H1 (cell line): ENCODE data around the gene NOXO1. TPM values are rescaled to one million over a fixed set of nuclear protein-coding genes. Genes with fewer than 3 reads are reported as not detected.
A peak's percentile ranks its signal among the peaks of the same experiment; 100 is the strongest.

Experiments used
- CTCF ChIA-PET: fragments of 300-600 bp; sonication (Branson Sonifier 250); formaldehyde crosslinking; loops from one replicate; lab custom pipeline; 2021; ENCODE audit not compliant: partially characterized antibody; lab: Charles Lee
- POLR2A ChIA-PET: fragments of 300-600 bp; sonication (Branson Sonifier 250); formaldehyde crosslinking; loops from one replicate; lab custom pipeline; 2021; ENCODE audit warnings: inconsistent platforms; ENCODE audit not compliant: partially characterized antibody; lab: Charles Lee
- DNase-seq, 2 experiments: peaks; one replicate each; pipeline versions ENCODE4 v3.0.0 to v3.0.0-alpha.2; 2010 to 2022; ENCODE audit warnings: low spot score in 2 of 2, low read depth in 1 of 2, mixed read lengths in 1 of 2
- FAIRE-seq: peaks from 2 replicates; lab custom pipeline; 2011; peaks lifted over from hg19 to GRCh38; lab: Jason Lieb, UNC
- H2AFZ ChIP-seq: 2 replicates; pipeline ENCODE4 v1.8.1; 2012; ENCODE audit warnings: low read length, inconsistent platforms
- H2AK5ac ChIP-seq: 2 replicates; pipeline ENCODE4 v1.6.1; 2013; ENCODE audit warnings: low read depth, low read length
- H2BK120ac ChIP-seq: replicated peaks from 2 replicates; pipeline ENCODE3; 2013; ENCODE audit warnings: low read depth, low read length, inconsistent platforms
- H2BK12ac ChIP-seq: 2 replicates; pipeline ENCODE4 v1.6.1; 2013; ENCODE audit warnings: low read depth, low read length
- H2BK15ac ChIP-seq: 2 replicates; pipeline ENCODE4 v1.6.1; 2013; ENCODE audit warnings: low read length
- H2BK20ac ChIP-seq: 2 replicates; pipeline ENCODE4 v1.6.1; 2013; ENCODE audit warnings: low read length
- H2BK5ac ChIP-seq: 2 replicates; pipeline ENCODE4 v1.6.1; 2013; ENCODE audit warnings: low read depth, low read length
- H3K14ac ChIP-seq: 2 replicates; pipeline ENCODE4 v1.6.1; 2013; ENCODE audit warnings: inconsistent platforms; ENCODE audit not compliant: insufficient read length
- H3K18ac ChIP-seq: 2 replicates; pipeline ENCODE4 v1.6.1; 2013; ENCODE audit warnings: low read length; ENCODE audit errors: extremely low read depth
- H3K23ac ChIP-seq: 2 replicates; pipeline ENCODE4 v1.6.1; 2013; ENCODE audit warnings: inconsistent platforms; ENCODE audit not compliant: insufficient read length
- H3K23me2 ChIP-seq: 2 replicates; pipeline ENCODE4 v1.6.1; 2013; ENCODE audit warnings: low read depth, low read length
- H3K27ac ChIP-seq: 2 replicates; pipeline ENCODE4 v1.6.1; 2011; ENCODE audit warnings: low read depth, low read length, inconsistent platforms
- H3K27me3 ChIP-seq, 4 experiments: replicated peaks in 1 of 4; 1 replicate in 1 of 4; 2 replicates in 3 of 4; pipeline versions ENCODE4 v1.6.1 to v1.8.1; 2011 to 2013; ENCODE audit warnings: low read length in 3 of 4, mild to moderate bottlenecking in 3 of 4, inconsistent platforms in 2 of 4, mixed read lengths in 2 of 4, moderate library complexity in 1 of 4; ENCODE audit not compliant: control insufficient read depth in 3 of 4, insufficient read depth in 3 of 4; ENCODE audit errors: extremely low read depth in 1 of 4
- H3K36me3 ChIP-seq, 4 experiments: 2 replicates each; pipeline versions ENCODE4 v1.6.1 to v1.8.1; 2011 to 2013; ENCODE audit warnings: mild to moderate bottlenecking in 4 of 4, low read length in 3 of 4, moderate library complexity in 2 of 4, control low read depth in 1 of 4, inconsistent platforms in 1 of 4; ENCODE audit not compliant: insufficient read depth in 4 of 4, control insufficient read depth in 2 of 4
- H3K4ac ChIP-seq: replicated peaks from 2 replicates; pipeline ENCODE3; 2013; ENCODE audit warnings: low read length, low read depth, mixed read lengths, inconsistent platforms; ENCODE audit not compliant: insufficient read length
- H3K4me1 ChIP-seq, 4 experiments: replicated peaks in 1 of 4; 1 replicate in 1 of 4; 2 replicates in 3 of 4; pipeline versions ENCODE4 v1.6.1 to v1.8.1; 2011 to 2013; ENCODE audit warnings: low read length in 3 of 4, inconsistent platforms in 2 of 4, mixed read lengths in 1 of 4; ENCODE audit not compliant: insufficient read depth in 4 of 4, control insufficient read depth in 3 of 4
- H3K4me2 ChIP-seq, 2 experiments: 2 replicates each; pipeline versions ENCODE4 v1.6.1 to v1.8.1; 2011 to 2013; ENCODE audit warnings: low read depth in 2 of 2, low read length in 2 of 2, control low read depth in 1 of 2, inconsistent platforms in 1 of 2, mild to moderate bottlenecking in 1 of 2; ENCODE audit not compliant: insufficient read depth in 1 of 2
- H3K4me3 ChIP-seq, 4 experiments: fragments of 200-600, 300-600 bp in 1 of 4; sonication (generic), shearing (Covaris generic), sonication (Bioruptor Twin) in 1 of 4; 2 replicates each; pipeline versions ENCODE4 v1.5.1 to v1.8.1; 2011 to 2016; ENCODE audit warnings: low read length in 4 of 4, low read depth in 3 of 4, control low read depth in 2 of 4, inconsistent platforms in 2 of 4, mild to moderate bottlenecking in 2 of 4, mixed read lengths in 1 of 4, moderate library complexity in 1 of 4; ENCODE audit not compliant: insufficient read depth in 2 of 4; ENCODE audit errors: extremely low read depth in 1 of 4
- H3K56ac ChIP-seq: replicated peaks from 2 replicates; pipeline ENCODE3; 2013; ENCODE audit warnings: low read depth, mild to moderate bottlenecking, mixed read lengths, low read length, inconsistent platforms; ENCODE audit not compliant: insufficient read length
- H3K79me1 ChIP-seq: 2 replicates; pipeline ENCODE4 v1.6.1; 2013; ENCODE audit warnings: low read depth, low read length, control low read depth
- H3K79me2 ChIP-seq, 2 experiments: 2 replicates each; pipeline versions ENCODE4 v1.6.1 to v1.8.1; 2012 to 2013; ENCODE audit warnings: low read length in 2 of 2, mild to moderate bottlenecking in 2 of 2, inconsistent platforms in 1 of 2; ENCODE audit not compliant: insufficient read depth in 2 of 2, control insufficient read depth in 1 of 2
- H3K9ac ChIP-seq, 4 experiments: replicated peaks in 1 of 4; 1 replicate in 1 of 4; 2 replicates in 3 of 4; pipeline versions ENCODE4 v1.6.1 to v1.8.1; 2011 to 2013; ENCODE audit warnings: low read depth in 3 of 4, low read length in 3 of 4, control low read depth in 2 of 4, mild to moderate bottlenecking in 2 of 4, moderate library complexity in 2 of 4, inconsistent platforms in 1 of 4; ENCODE audit errors: extremely low read depth in 1 of 4
- H3K9me3 ChIP-seq, 2 experiments: 2 replicates each; pipeline versions ENCODE4 v1.6.1 to v1.8.1; 2012 to 2013; ENCODE audit warnings: mild to moderate bottlenecking in 2 of 2, moderate library complexity in 2 of 2, control low read depth in 1 of 2, inconsistent platforms in 1 of 2, low read depth in 1 of 2, low read length in 1 of 2, mixed read lengths in 1 of 2; ENCODE audit not compliant: insufficient read depth in 2 of 2
- H4K20me1 ChIP-seq, 2 experiments: replicated peaks in 1 of 2; 2 replicates each; pipeline versions ENCODE3 to v1.8.1; 2011 to 2013; ENCODE audit warnings: inconsistent platforms in 2 of 2, low read length in 2 of 2, mild to moderate bottlenecking in 1 of 2; ENCODE audit not compliant: insufficient read depth in 2 of 2, control insufficient read depth in 1 of 2
- H4K5ac ChIP-seq: 2 replicates; pipeline ENCODE4 v1.6.1; 2013; ENCODE audit warnings: low read length, low read depth, mixed read lengths, inconsistent platforms; ENCODE audit not compliant: insufficient read length
- H4K8ac ChIP-seq: 2 replicates; pipeline ENCODE4 v1.8.0; 2013; ENCODE audit warnings: mild to moderate bottlenecking, moderate library complexity, low read length, inconsistent platforms; ENCODE audit not compliant: insufficient read depth; ENCODE audit errors: extremely low read depth
- H4K91ac ChIP-seq: replicated peaks from 2 replicates; pipeline ENCODE3; 2013; ENCODE audit warnings: low read length, mixed read lengths, inconsistent platforms; ENCODE audit not compliant: insufficient read length
- KDM4A ChIP-seq: IDR thresholded peaks from one replicate; pipeline ENCODE4 v1.7.1; 2012; ENCODE audit warnings: low read depth, mild to moderate bottlenecking, moderate library complexity, low read length, inconsistent platforms; ENCODE audit not compliant: severe bottlenecking
- MAFK ChIP-seq: IDR thresholded peaks from 2 replicates; pipeline ENCODE4 v1.6.1; 2012; ENCODE audit warnings: low read depth, mild to moderate bottlenecking, improper control_type of control experiment, low read length
- MAX ChIP-seq: IDR thresholded peaks from 2 replicates; pipeline ENCODE4 v1.6.1; 2012; ENCODE audit warnings: inconsistent platforms
- RAD21 ChIP-seq, 2 experiments: IDR thresholded peaks in 1 of 2; conservative IDR thresholded peaks in 1 of 2; 2 replicates each; pipeline ENCODE4 v1.6.1; 2011; ENCODE audit warnings: low read depth in 2 of 2, low read length in 2 of 2, improper control_type of control experiment in 1 of 2, inconsistent platforms in 1 of 2, mild to moderate bottlenecking in 1 of 2, moderate library complexity in 1 of 2
- SIN3A ChIP-seq, 2 experiments: IDR thresholded peaks in 1 of 2; conservative IDR thresholded peaks in 1 of 2; 2 replicates each; pipeline ENCODE4 v1.6.1; 2011 to 2012; ENCODE audit warnings: low read length in 2 of 2, improper control_type of control experiment in 1 of 2, low read depth in 1 of 2, mild to moderate bottlenecking in 1 of 2
- SP1 ChIP-seq: IDR thresholded peaks from 2 replicates; pipeline ENCODE4 v1.6.1; 2011; ENCODE audit warnings: low read depth, low read length
- WGBS, 2 experiments: shearing (Covaris generic) in 1 of 2; methylation state at CpG; one replicate each; pipeline versions ENCODE4 v1.1.6 to v1.1.7; 2013 to 2015; ENCODE audit warnings: low lambda C conversion rate in 2 of 2, mixed read lengths in 2 of 2, inconsistent platforms in 1 of 2, low coverage in 1 of 2, missing lambda C conversion rate in 1 of 2; ENCODE audit not compliant: insufficient replicate concordance in 2 of 2, insufficient coverage in 1 of 2, insufficient read length in 1 of 2; ENCODE audit errors: extremely low coverage in 1 of 2, missing lambda C conversion rate in 1 of 2; 5-methylcytosine and 5-hydroxymethylcytosine counted together
- polyA plus RNA-seq, 7 experiments: library from polyadenylated mRNA; depleted of rRNA in 3 of 7; stranded (reverse) in 5 of 7; unstranded in 2 of 7; fragments of >200 nt in 5 of 7; fragments of 200-250 nt in 2 of 7; gene quantifications; 1 replicate in 5 of 7; 2 replicates in 1 of 7; 4 replicates in 1 of 7; pipeline versions ENCODE4 v1.2.1 to v1.2.3, GENCODE V29; 2011 to 2013; ENCODE audit warnings: missing spikeins in 2 of 7, mixed read lengths in 2 of 7
- total RNA-seq: library from RNA; stranded (reverse); fragmentation: NEBNext Ultra II Directional; extraction: Animal tissue kit (Norgen Biotek cat#: 25700); gene quantifications from 2 replicates; pipeline ENCODE4 v1.2.1, GENCODE V29; 2021

Gene NOXO1
- total and polyA plus RNA-seq, 2 of the 8 experiments (the other 6 are each of a cell fraction or from before 2014, with no cell fraction given): 1.3 to 2.5 TPM

DNA sequence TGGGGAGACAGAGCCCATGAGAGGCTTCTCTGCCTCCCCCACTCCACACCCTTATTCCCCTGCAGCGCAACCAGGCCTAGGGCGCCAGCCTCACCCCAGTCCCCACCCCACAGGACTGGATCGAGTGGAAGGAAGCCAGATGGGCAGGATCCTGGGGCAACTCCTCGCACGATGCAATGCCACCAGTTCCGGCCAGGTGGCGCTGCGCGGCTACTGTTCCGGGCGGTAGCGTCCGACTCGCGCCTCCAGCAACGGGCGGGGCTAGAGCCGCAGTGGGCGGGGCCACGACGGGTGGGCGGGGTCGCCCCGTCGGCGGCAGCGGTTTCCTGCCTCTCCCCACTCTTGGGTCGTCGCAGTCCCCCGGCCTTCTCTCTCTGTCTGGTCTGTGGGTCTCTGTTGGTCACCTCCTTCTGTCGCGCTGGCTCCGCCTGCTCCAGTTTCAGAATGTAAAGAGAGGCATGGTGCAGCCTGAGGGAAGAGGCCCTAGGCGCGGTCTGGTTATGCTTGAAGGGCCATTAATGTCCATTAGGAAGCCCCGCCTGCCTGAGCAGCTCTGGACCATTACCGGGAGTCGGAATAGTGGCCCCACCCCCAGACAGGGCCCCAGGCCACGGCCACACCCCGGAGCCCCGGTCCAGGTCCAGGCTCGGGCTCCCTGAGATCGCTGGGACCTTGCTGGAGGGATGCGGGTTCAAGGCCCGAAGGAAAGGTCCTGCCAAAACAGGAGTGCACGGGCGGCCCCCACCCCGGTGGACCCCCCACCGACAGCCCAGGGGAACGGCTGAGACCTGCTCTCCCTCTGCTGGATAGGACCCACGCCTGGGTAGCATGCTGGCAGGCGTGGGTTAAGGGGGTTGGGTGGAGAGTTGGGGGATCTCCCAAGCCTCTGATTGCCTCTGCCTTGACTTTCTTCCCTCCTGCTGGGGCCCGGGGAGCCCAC, 42.1 kb upstream of the NOXO1 start:
- no peak overlapping the region for H2AK5ac ChIP-seq
- 11% methylated on average over 52 of the region's 53 CpGs; no CpG with 5 or more reads in 1 of the 2 experiments for WGBS, 2 experiments
- peak overlapping the region; percentile 49 for H4K5ac ChIP-seq
- no peak overlapping the region for H2BK120ac ChIP-seq
- H3K23ac ChIP-seq: no peak overlapping the region
- peaks cover 0 to 8% of the 10 kb centered on the region in 2 experiments for H4K20me1 ChIP-seq
- H2AFZ ChIP-seq: no peak overlapping the region; the same call in 1 of the 2 replicates
- no peak overlapping the region for H3K4ac ChIP-seq
- H3K4me1 ChIP-seq: peaks cover 0 to 27% (median 13%) of the 10 kb centered on the region in 4 experiments; a peak in 5 of 7 replicates
- H3K4me3 ChIP-seq: peak overlapping the region; percentile 21 to 59 (median 32); a peak in 6 of 8 replicates
- FAIRE-seq (no peak), DNase-seq (peak; percentile 71 to 100)
- H3K9me3 ChIP-seq: no peaks in the 10 kb centered on the region
- H2BK12ac ChIP-seq: peak overlapping the region; percentile 80; the same call in 1 of the 2 replicates
- H3K27me3 ChIP-seq: peaks cover 22 to 59% (median 52%) of the 10 kb centered on the region in 4 experiments
- no peak overlapping the region; a peak in 1 of 7 replicates for H3K9ac ChIP-seq
- H2BK20ac ChIP-seq: no peak overlapping the region
- no peaks in the 10 kb centered on the region for H3K79me2 ChIP-seq
- CTCF ChIA-PET: interaction anchor here (0.6 to 7.5 kb wide), 36 partner anchors 10 to 890 kb away, joined by 3 to 55 read pairs (median 6); partner anchors contain the start of genes NTHL1, RAB26, TRAF7 and TSC2
- H4K8ac ChIP-seq: peak overlapping the region; percentile 86
- H3K56ac ChIP-seq: no peak overlapping the region
- H3K23me2 ChIP-seq: peaks cover 15% of the 10 kb centered on the region; the same call in 1 of the 2 replicates
- no peak overlapping the region for H3K27ac ChIP-seq
- POLR2A ChIA-PET: interaction anchor here (0.6 to 1.8 kb wide), 14 partner anchors 10 to 134 kb away, joined by 3 to 14 read pairs (median 3); partner anchors contain the start of genes RAB26, TRAF7 and ZNF598
- peak overlapping the region; percentile 16 to 76 for H3K4me2 ChIP-seq
- peak overlapping the region; percentile 85 for H3K18ac ChIP-seq
- H3K36me3 ChIP-seq: peaks cover 0 to 5% (median 0%) of the 10 kb centered on the region in 4 experiments; a peak in 1 of 8 replicates
- peak overlapping the region; percentile 24; the same call in 1 of the 2 replicates for H2BK5ac ChIP-seq
- H3K14ac ChIP-seq: no peak overlapping the region
- H2BK15ac ChIP-seq: peak overlapping the region; percentile 97
- H3K79me1 ChIP-seq: no peaks in the 10 kb centered on the region
- peak overlapping the region; percentile 70 for H4K91ac ChIP-seq
- TF ChIP-seq RAD21 (IDR thresholded peaks at IDR 0.05 in 1 of 2, conservative IDR thresholded peaks at IDR 0.05 in 1 of 2; ENCODE audit: low read depth in 2 of 2, low read length in 2 of 2) (peak; percentile 92 to 93), SP1 (peak; percentile 72; the same call in 1 of the 2 replicates), KDM4A (peak; percentile 56), SIN3A (conservative IDR thresholded peaks at IDR 0.05 in 1 of 2, IDR thresholded peaks at IDR 0.05 in 1 of 2; ENCODE audit: low read depth in 1 of 2, low read length in 2 of 2) (0 out of 4 replicates have a peak, but pooled peaks of 1 of the 2 experiments have one; percentile 35), MAFK (no peak), MAX (peak; percentile 67)
